NOMO-1 treated with dmso at 0.1 percent for 144 hours (cell line): ENCODE data around the gene ZNF740.
A peak's percentile ranks its signal among the peaks of the same experiment; 100 is the strongest.
"Not testable (repeated sequence)": the region's sequence is repeated elsewhere in the genome, so short reads cannot be mapped to it uniquely, and the experiment has no call there.

Source experiments
- DNase-seq: peaks from one replicate; lab custom pipeline; 2025; ENCODE audit not compliant: unreplicated experiment; lab: John Stamatoyannopoulos, UW

The ZNF740 gene

GRCh38 chr12:53172352-53172751 is 8.2 kb upstream of the ZNF740 start:
- DNase-seq: no peak

GRCh38 chr12:53173085-53173715 is 7.3 kb upstream of the ZNF740 start:
- DNase-seq: no peak

- no peak for DNase-seq
Observed at GRCh38 chr12:53174881-53175491, 5.5 kb upstream of the ZNF740 start.

GRCh38 chr12:53176750-53177149 is 3.8 kb upstream of the ZNF740 start:
- no peak for DNase-seq

GRCh38 chr12:53177447-53177846 is 3.1 kb upstream of the ZNF740 start:
- DNase-seq: not testable (repeated sequence)

- not testable (repeated sequence) for DNase-seq
Observed at GRCh38 chr12:53178803-53179202, 1.7 kb upstream of the ZNF740 start.

GRCh38 chr12:53179687-53180219 is 769 bp upstream of the ZNF740 start:
- DNase-seq: no peak

GRCh38 chr12:53180931-53181645 is 566 bp downstream of the ZNF740 start:
- DNase-seq: peak; percentile 47

GRCh38 chr12:53181935-53182334 is 1.4 kb downstream of the ZNF740 start:
- DNase-seq: no peak

- peak; percentile 12 for DNase-seq
Observed at GRCh38 chr12:53182903-53183302, 2.4 kb downstream of the ZNF740 start.

- DNase-seq: no peak
Observed at GRCh38 chr12:53184828-53185227, 4.3 kb downstream of the ZNF740 start.

GRCh38 chr12:53185582-53186153 is 5.1 kb downstream of the ZNF740 start:
- DNase-seq: no peak

- DNase-seq: no peak
Observed at GRCh38 chr12:53186745-53187144, 6.2 kb downstream of the ZNF740 start.

GRCh38 chr12:53187145-53187899 is 6.8 kb downstream of the ZNF740 start:
- no peak for DNase-seq

- no peak for DNase-seq
Observed at GRCh38 chr12:53190108-53190729, 9.7 kb downstream of the ZNF740 start.

GRCh38 chr12:53191096-53191884 is 10.8 kb downstream of the ZNF740 start:
- DNase-seq: no peak

GRCh38 chr12:53191885-53192530 is 11.5 kb downstream of the ZNF740 start:
- DNase-seq: no peak

GRCh38 chr12:53192531-53193021 is 12.1 kb downstream of the ZNF740 start:
- no peak for DNase-seq

GRCh38 chr12:53193040-53193439 is 12.5 kb downstream of the ZNF740 start:
- DNase-seq: no peak
